HCT116 (cell line): ENCODE results near the gene A2ML1. TPM values are rescaled to one million over a fixed set of nuclear protein-coding genes. Genes with fewer than 3 reads are reported as not detected.
"Not testable (repeated sequence)": the region's sequence is repeated elsewhere in the genome, so short reads cannot be mapped to it uniquely, and the experiment has no call there.

ENCODE experiments used
- ATAC-seq: fragments of 200-7000 bp; cut with Tn5 transposase; 2 replicates; pipeline ENCODE4 v1.9.1; 2020; ENCODE audit warnings: mild to moderate bottlenecking, moderate library complexity
- BruUV-seq: library from RNA; stranded (reverse); fragments of 400-500 nt; replicated peaks from 2 replicates; lab custom pipeline; 2021; lab: Mats Ljungman, UMichigan
- CTCF ChIA-PET: fragments of 300-600 bp; sonication (Branson Sonifier 250); formaldehyde crosslinking; loops from one replicate; lab custom pipeline; 2021; ENCODE audit warnings: antibody characterized with exemption; lab: Charles Lee
- POLR2A ChIA-PET: fragments of 300-600, 350-600 bp; sonication (Branson Sonifier 250); formaldehyde crosslinking; loops from one replicate; lab custom pipeline; 2021; ENCODE audit warnings: antibody characterized with exemption; lab: Charles Lee
- RAD21 ChIA-PET, 2 experiments: fragments of 300-600 bp; sonication (Branson Sonifier 250); formaldehyde crosslinking; loops; one replicate each; lab custom pipeline; 2023; ENCODE audit warnings: low total read pairs in 2 of 2; ENCODE audit not compliant: uncharacterized antibody in 2 of 2, unreplicated experiment in 2 of 2, low non-redundant PET in 1 of 2; lab: Charles Lee
- DNase-seq: peaks from one replicate; pipeline ENCODE4 v3.0.0-alpha.2; 2010; ENCODE audit warnings: low read depth, low spot score
- H2AFZ ChIP-seq: fragments of 200-600 bp; shearing (Covaris generic), sonication (generic); 2 replicates; pipeline ENCODE4 v1.6.1; 2017; ENCODE audit warnings: low read depth, mixed run types, mixed read lengths, antibody characterized with exemption, low read length; ENCODE audit not compliant: poor library complexity, severe bottlenecking
- H3K27ac ChIP-seq: 2 replicates; pipeline ENCODE4 v1.5.1; 2012; ENCODE audit warnings: low read depth, low read length
- H3K27me3 ChIP-seq: fragments of 200-600 bp; sonication (generic); 2 replicates; pipeline ENCODE4 v1.6.1; 2016; ENCODE audit warnings: mixed run types, low read length, mixed read lengths; ENCODE audit not compliant: insufficient read depth
- H3K36me3 ChIP-seq, 2 experiments: fragments of 200-500 bp in 1 of 2; fragments of 200-600 bp in 1 of 2; sonication (Bioruptor generic) in 1 of 2; sonication (generic) in 1 of 2; 2 replicates each; pipeline versions ENCODE4 v1.5.1 to v1.6.1; 2014 to 2016; ENCODE audit warnings: low read length in 2 of 2, inconsistent platforms in 1 of 2, mixed read lengths in 1 of 2, mixed run types in 1 of 2; ENCODE audit not compliant: insufficient read depth in 2 of 2, control insufficient read depth in 1 of 2
- H3K4me1 ChIP-seq, 2 experiments: fragments of 200-600 bp in 1 of 2; sonication (generic) in 1 of 2; 2 replicates each; pipeline versions ENCODE4 v1.5.1 to v1.6.1; 2012 to 2017; ENCODE audit warnings: low read length in 2 of 2, inconsistent platforms in 1 of 2, mild to moderate bottlenecking in 1 of 2, mixed read lengths in 1 of 2, mixed run types in 1 of 2, moderate library complexity in 1 of 2; ENCODE audit not compliant: insufficient read depth in 2 of 2, control insufficient read depth in 1 of 2
- H3K4me2 ChIP-seq: fragments of 200-600 bp; sonication (generic); 2 replicates; pipeline ENCODE4 v1.6.1; 2017; ENCODE audit warnings: mixed run types, low read length, mixed read lengths
- H3K4me3 ChIP-seq, 2 experiments: fragments of 200-600 bp in 1 of 2; sonication (generic) in 1 of 2; replicated peaks in 1 of 2; 2 replicates each; pipeline ENCODE4 v1.5.1; 2011 to 2016; ENCODE audit warnings: low read length in 2 of 2, control low read depth in 1 of 2, low read depth in 1 of 2, mild to moderate bottlenecking in 1 of 2, mixed read lengths in 1 of 2, mixed run types in 1 of 2
- H3K79me2 ChIP-seq: fragments of 200-600 bp; sonication (generic); 2 replicates; pipeline ENCODE4 v1.6.1; 2017; ENCODE audit warnings: mild to moderate bottlenecking, mixed run types, low read length, moderate library complexity, mixed read lengths; ENCODE audit not compliant: insufficient read depth
- H3K9ac ChIP-seq: fragments of 200-600 bp; sonication (generic); 2 replicates; pipeline ENCODE4 v1.6.1; 2016; ENCODE audit warnings: low read length, mixed read lengths
- H3K9me2 ChIP-seq: fragments of 200-600 bp; sonication (generic), shearing (Covaris generic); 2 replicates; pipeline ENCODE4 v1.6.1; 2017; ENCODE audit warnings: mixed run types, mild to moderate bottlenecking, moderate library complexity; ENCODE audit not compliant: insufficient read depth
- H3K9me3 ChIP-seq, 2 experiments: fragments of 200-500 bp in 1 of 2; fragments of 200-600 bp in 1 of 2; sonication (Bioruptor generic) in 1 of 2; sonication (generic) in 1 of 2; 2 replicates each; pipeline ENCODE4 v1.6.1; 2014 to 2017; ENCODE audit warnings: low read length in 2 of 2, mixed read lengths in 2 of 2, inconsistent platforms in 1 of 2, low read depth in 1 of 2, mild to moderate bottlenecking in 1 of 2, mixed run types in 1 of 2, moderate library complexity in 1 of 2; ENCODE audit not compliant: control insufficient read depth in 1 of 2, insufficient read depth in 1 of 2
- H4K20me1 ChIP-seq: fragments of 200-600 bp; sonication (generic), shearing (Covaris generic); 2 replicates; pipeline ENCODE4 v1.6.1; 2017; ENCODE audit warnings: mixed run types, mild to moderate bottlenecking, moderate library complexity; ENCODE audit not compliant: insufficient read depth
- ATF3 ChIP-seq: IDR thresholded peaks from 2 replicates; pipeline ENCODE4 v1.6.1; 2012
- CBX3 ChIP-seq: IDR thresholded peaks from 2 replicates; pipeline ENCODE4 v1.6.1; 2012; ENCODE audit warnings: low read depth
- CEBPB ChIP-seq: IDR thresholded peaks from 2 replicates; pipeline ENCODE4 v1.6.1; 2012; ENCODE audit warnings: low read depth
- EGR1 ChIP-seq: IDR thresholded peaks from 2 replicates; pipeline ENCODE4 v1.6.1; 2012; ENCODE audit warnings: low read depth
- POLR2A ChIP-seq: IDR thresholded peaks from 2 replicates; pipeline ENCODE4 v1.7.0; 2011; ENCODE audit warnings: borderline replicate concordance; ENCODE audit not compliant: insufficient read depth, insufficient read length; ENCODE audit errors: extremely low read depth
- REST ChIP-seq: IDR thresholded peaks from 2 replicates; pipeline ENCODE4 v1.6.1; 2012; ENCODE audit warnings: low read depth
- SIN3A ChIP-seq: IDR thresholded peaks from 2 replicates; pipeline ENCODE4 v1.6.1; 2012; ENCODE audit warnings: low read depth
- SP1 ChIP-seq: IDR thresholded peaks from 2 replicates; pipeline ENCODE4 v1.6.1; 2012; ENCODE audit warnings: low read depth
- SRF ChIP-seq: IDR thresholded peaks from 2 replicates; pipeline ENCODE4 v1.6.1; 2012; ENCODE audit warnings: low read depth
- TCF7L2 ChIP-seq: IDR thresholded peaks from 2 replicates; pipeline ENCODE4 v1.7.0; 2011; ENCODE audit warnings: borderline replicate concordance, inconsistent platforms; ENCODE audit not compliant: insufficient read depth, insufficient read length; ENCODE audit errors: extremely low read depth
- YY1 ChIP-seq: IDR thresholded peaks from 2 replicates; pipeline ENCODE4 v1.6.1; 2011; ENCODE audit warnings: low read length, low read depth, moderate library complexity, mild to moderate bottlenecking; ENCODE audit not compliant: insufficient replicate concordance; ENCODE audit errors: extremely low read depth
- intact Hi-C: fragments of 100-400 bp; cut with micrococcal nuclease; formaldehyde crosslinking; loops from 2 replicates; pipeline ENCODE4 v1.10.0; 2022
- total RNA-seq: library from RNA; stranded (reverse); gene quantifications from one replicate; pipeline ENCODE4 v1.2.1, GENCODE V29; 2021; ENCODE audit not compliant: unreplicated experiment

A2ML1 gene
- total RNA-seq, 1 experiment from 2014 or later, result not detected

GRCh38 chr12:8819666-8819980 is 2.8 kb upstream of the A2ML1 start:
- Histone ChIP-seq H4K20me1 (no peaks in the 10 kb centered on the region), H3K27me3 (no peaks in the 10 kb centered on the region), H3K4me3 (no peak overlapping the region), H3K9me2 (no peaks in the 10 kb centered on the region), H3K9me3 (no peaks in the 10 kb centered on the region), H3K4me2 (no peak overlapping the region), H3K36me3 (no peaks in the 10 kb centered on the region), H2AFZ (no peak overlapping the region), H3K4me1 (no peaks in the 10 kb centered on the region), H3K79me2 (no peaks in the 10 kb centered on the region), H3K27ac (no peak overlapping the region), H3K9ac (no peak overlapping the region)
- intact Hi-C loops, result no loop called here
- CTCF ChIA-PET, result interaction anchor here (0.9 to 1.6 kb wide), 2 partner anchors 71 to 162 kb away, joined by 3 read pairs; no protein-coding TSS in a partner anchor
- DNase-seq (no peak), ATAC-seq (no peak)
- TF ChIP-seq CBX3, result no peak
- TF ChIP-seq REST, result no peak
- no peak for TF ChIP-seq CEBPB
- TF ChIP-seq SIN3A, result no peak
- no peak for TF ChIP-seq TCF7L2
- TF ChIP-seq ATF3, result no peak
- TF ChIP-seq SRF, result no peak
- TF ChIP-seq YY1, result no peak
- TF ChIP-seq EGR1, result no peak
- no peak for TF ChIP-seq POLR2A
- TF ChIP-seq SP1, result no peak
- BruUV-seq, result no TSS peak
- POLR2A ChIA-PET, result no interaction called here
- RAD21 ChIA-PET, result no interaction called here

- H3K27ac ChIP-seq, H3K9me2 ChIP-seq, RAD21 ChIA-PET, H4K20me1 ChIP-seq, ATAC-seq, DNase-seq, H3K36me3 ChIP-seq, H3K9ac ChIP-seq, H3K4me1 ChIP-seq, H3K79me2 ChIP-seq, H2AFZ ChIP-seq, POLR2A ChIA-PET, H3K9me3 ChIP-seq, H3K27me3 ChIP-seq, BruUV-seq, H3K4me3 ChIP-seq, H3K4me2 ChIP-seq: not testable (repeated sequence)
- CTCF ChIA-PET, result interaction anchor here (0.9 kb wide), 1 partner anchor 70 kb away, joined by 3 read pairs; no protein-coding TSS in a partner anchor
- intact Hi-C loops, result loop anchor here (10.0 kb wide), 1 partner anchor 276 kb away; the partner anchor contains the start of gene CLEC4E
Measured at GRCh38 chr12:8820676-8821407, 1.6 kb upstream of the A2ML1 start.
